Measurements from ENCODE around the gene TWF1.
"Not testable (repeated sequence)": the region's sequence is repeated elsewhere in the genome, so short reads cannot be mapped to it uniquely, and the experiment has no call there.

TWF1 gene
- long read RNA-seq, donor 1, transcript TWF1-201 (9 exons, 3,045 nt) = major isoform, 39 of 42 reads
- long read RNA-seq, donor 1, partial matches to known transcripts = 0 of 42 reads
- long read RNA-seq, donor 1, other reads (novel, unspliced or antisense) = 0 of 42 reads
- long read RNA-seq, donor 2, transcript TWF1-201 (9 exons, 3,045 nt) = major isoform, 19 of 39 reads
- long read RNA-seq, donor 2, partial matches to known transcripts = 18 of 39 reads
- long read RNA-seq, donor 2, other reads (novel, unspliced or antisense) = 0 of 39 reads
- long read RNA-seq, donor 3, transcript TWF1-201 (9 exons, 3,045 nt) = major isoform, 11 of 11 reads
- long read RNA-seq, donor 3, partial matches to known transcripts = 0 of 11 reads
- long read RNA-seq, donor 3, other reads (novel, unspliced or antisense) = 0 of 11 reads
- long read RNA-seq, donor 4, transcript TWF1-201 (9 exons, 3,045 nt) = major isoform, 25 of 26 reads
- long read RNA-seq, donor 4, partial matches to known transcripts = 0 of 26 reads
- long read RNA-seq, donor 4, other reads (novel, unspliced or antisense) = 0 of 26 reads
- long read RNA-seq, donor 5, transcript TWF1-201 (9 exons, 3,045 nt) = major isoform, 26 of 26 reads
- long read RNA-seq, donor 5, partial matches to known transcripts = 0 of 26 reads
- long read RNA-seq, donor 5, other reads (novel, unspliced or antisense) = 0 of 26 reads
- long read RNA-seq, donor 6, transcript TWF1-201 (9 exons, 3,045 nt) = major isoform, 15 of 17 reads
- long read RNA-seq, donor 6, partial matches to known transcripts = 0 of 17 reads
- long read RNA-seq, donor 6, other reads (novel, unspliced or antisense) = 0 of 17 reads
- long read RNA-seq, donor 7, transcript TWF1-201 (9 exons, 3,045 nt) = major isoform, 34 of 37 reads
- long read RNA-seq, donor 7, partial matches to known transcripts = 0 of 37 reads
- long read RNA-seq, donor 7, other reads (novel, unspliced or antisense) = 0 of 37 reads
- long read RNA-seq, donor 8, transcript TWF1-201 (9 exons, 3,045 nt) = major isoform, 36 of 40 reads
- long read RNA-seq, donor 8, partial matches to known transcripts = 0 of 40 reads
- long read RNA-seq, donor 8, other reads (novel, unspliced or antisense) = 0 of 40 reads

DNA sequence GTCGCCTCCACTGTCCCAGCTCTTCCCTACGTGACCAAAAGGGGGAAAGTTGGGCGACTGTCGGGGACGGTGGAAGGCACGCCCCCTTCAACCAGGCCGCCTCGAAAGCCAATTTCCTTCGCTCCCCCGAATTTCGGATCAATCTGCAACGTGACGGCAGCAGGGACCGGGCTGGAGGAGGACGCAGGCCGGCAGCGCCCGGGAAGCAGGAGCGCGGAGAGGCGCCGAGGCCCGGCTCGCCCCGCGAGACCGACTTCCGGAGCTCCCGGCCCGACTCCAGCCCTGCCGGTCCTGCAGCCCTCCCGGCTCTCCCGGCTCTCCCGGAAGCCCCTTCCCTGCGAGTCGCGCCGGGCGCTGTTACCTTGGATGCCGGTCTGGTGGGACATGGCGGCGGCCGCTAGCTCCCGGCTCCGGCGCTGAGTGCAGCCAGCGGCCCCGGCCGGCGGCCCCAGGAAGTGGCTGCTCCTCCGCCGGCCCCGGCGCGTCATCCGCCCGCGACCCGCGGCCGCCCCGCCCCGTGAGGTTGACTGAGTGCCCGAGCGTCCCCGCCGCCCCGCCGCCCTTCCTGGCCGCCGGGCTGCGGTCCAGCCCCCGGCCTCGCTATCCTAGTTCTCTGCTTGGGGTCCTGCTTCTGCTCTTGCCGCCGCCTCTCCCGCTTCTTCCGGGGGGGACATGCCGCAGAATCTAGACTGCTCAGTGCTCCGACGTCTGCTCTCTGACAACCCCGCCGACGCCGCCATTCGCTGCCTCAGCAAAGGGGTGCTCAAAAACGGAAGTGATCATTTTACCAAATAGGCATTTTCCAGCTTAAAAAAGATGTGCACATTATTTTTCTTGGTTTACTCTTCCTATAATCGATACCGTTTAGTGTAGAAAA lies at the start of gene TWF1:
TSS of gene TWF1 (minus strand) at position 458 of the 877 bp plus-strand sequence. CDS start at position 386, 72 bp downstream.
- DNase-seq = peak; percentile 97

GRCh38 chr12:43852744-43853143 lies 46.6 kb upstream of the TWF1 start:
- DNase-seq = no peak

GRCh38 chr12:43848786-43849185 lies 42.7 kb upstream of the TWF1 start:
- DNase-seq = no peak

DNA sequence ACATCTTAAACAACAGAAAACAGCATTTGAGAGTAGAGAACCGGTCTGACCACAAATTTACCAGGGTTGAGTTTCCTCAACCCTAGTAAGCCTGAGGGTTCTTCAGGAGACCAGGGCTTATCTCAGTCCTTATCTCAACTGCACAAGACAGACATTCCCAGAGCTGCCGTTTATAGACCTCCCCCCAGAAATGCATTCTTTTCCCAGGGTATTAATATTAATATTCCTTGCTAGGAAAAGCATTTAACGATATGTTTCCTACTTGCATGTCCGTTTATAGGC lies 42.0 kb upstream of the TWF1 start:
- no peak for DNase-seq

DNA sequence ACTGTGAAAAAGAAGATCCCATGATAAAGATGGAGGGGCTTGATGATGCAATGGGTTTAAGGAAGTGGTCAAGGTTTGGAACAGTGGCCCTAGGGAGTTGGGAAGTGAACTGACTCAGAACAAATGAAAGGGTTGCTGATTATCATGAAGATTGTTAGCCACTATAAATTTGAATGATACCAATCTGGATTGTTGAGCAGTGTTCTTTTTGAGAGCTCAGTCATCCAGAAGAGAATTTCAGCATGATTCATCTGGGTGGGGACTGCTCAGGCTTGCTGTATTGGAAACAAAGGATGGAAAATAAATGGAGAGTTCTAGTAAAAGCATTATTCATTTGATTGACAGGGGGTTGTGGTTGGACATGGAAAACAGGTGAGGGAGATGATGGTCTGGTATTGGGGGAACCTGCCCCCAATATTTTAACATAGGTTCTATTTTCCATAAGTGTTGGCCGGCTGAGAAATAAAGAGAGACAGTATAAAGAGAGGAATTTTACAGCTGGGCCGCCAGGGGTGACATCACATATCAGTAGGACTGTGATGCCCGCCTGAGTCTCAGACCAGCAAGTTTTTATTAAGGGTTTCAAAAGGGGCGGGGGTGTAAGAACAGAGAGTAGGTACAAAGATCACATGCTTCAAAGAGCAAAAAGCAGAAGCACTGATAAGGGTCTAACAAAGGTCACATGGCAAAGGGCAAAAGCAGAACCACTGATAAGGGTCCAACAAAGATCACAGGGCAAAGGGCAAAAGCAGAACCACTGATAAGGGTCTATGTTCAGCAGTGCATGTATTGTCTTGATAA lies 41.5 kb upstream of the TWF1 start:
- not testable (repeated sequence) for DNase-seq

- DNase-seq = no peak
These were observed 36.1 kb upstream of the TWF1 start for GRCh38 chr12:43842259-43842658.

DNA sequence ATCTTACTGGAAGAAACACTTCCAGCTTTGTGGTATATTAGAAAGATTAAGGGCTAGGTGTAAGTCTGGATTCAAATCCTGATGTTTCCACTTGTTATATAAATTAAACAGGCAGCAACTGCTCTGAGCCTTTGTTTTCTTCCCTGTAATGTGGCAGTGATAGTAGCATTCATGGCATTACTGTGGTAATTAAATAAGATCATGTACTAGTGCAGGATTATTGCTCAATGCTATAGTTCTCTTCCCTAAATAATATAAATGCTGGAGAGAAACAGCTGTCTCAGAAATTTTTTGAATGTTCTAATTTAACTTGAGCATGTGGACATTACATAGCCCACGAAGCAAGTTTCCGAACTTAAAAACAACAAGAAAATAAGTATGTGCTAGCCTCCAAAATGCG lies 35.1 kb upstream of the TWF1 start:
- DNase-seq = no peak

DNA sequence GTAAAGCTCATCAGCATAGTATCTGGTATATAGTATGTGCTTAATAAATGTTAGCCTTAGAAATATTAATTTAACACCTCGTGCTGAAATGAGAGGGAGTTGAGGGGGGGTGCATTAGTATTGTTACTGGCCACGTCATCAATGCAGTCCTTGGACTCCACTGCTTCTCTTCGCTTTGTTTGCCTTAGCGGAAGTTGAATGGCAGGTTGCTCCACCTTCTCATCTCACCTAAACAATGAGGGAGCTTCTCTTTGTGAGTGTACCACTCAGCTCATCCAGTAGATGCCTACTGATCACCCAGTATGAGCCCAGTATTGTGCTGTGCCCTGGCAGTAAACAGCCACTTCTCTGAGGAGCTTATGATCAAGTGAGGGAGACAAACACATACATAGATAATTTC lies 34.2 kb upstream of the TWF1 start:
- no peak for DNase-seq

GRCh38 chr12:43836475-43836989 lies 30.4 kb upstream of the TWF1 start:
- DNase-seq = no peak

DNA sequence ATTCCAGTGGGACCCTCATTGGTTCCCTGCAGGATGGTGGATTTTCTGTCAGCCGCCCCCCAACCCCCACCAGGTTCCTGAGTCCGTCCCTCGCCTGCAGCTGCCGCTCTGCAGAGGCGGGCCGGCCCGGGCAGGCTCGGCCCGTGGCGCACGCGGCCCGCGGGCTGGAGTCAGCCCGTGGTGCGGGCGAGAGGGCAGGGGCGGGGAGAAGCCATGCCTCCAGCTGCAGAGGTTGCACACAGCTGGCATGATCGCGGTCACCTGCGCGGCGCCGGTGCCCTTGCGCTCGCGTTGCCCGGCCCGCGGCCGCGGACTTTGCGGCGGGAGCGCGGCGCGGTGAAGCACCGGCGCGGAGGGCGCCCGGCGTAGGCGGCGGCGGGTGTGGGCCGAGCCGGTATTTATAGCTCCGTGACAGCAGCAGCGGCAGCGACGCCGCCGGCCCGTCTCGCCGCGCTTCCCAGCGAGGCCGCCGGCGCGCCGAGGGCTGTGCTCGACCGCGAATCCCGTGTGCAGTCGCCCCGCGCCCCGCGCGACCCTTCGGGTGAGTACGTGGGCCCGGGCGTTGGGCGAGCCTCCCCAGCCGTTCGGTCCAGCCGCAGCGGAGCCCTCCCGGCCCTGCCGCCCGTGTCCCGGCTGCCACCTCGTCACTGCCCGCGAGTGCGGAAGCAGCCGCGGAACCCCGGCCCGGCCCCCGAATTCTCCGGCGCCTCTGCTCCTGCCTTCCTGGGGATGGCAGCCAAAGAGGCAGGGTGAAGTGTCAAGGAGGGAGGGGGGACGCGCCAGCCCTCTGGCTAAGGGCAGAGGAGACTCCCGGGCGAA lies 29.7 kb upstream of the TWF1 start, which contains the start of gene TMEM117:
TSS of gene TMEM117 (plus strand) at position 426 of the 819 bp plus-strand sequence.
- peak; percentile 98 for DNase-seq

- DNase-seq = no peak
These were observed 29.1 kb upstream of the TWF1 start for GRCh38 chr12:43835264-43835655.

- no peak for DNase-seq
These were observed 26.5 kb upstream of the TWF1 start for GRCh38 chr12:43832463-43833168.

DNA sequence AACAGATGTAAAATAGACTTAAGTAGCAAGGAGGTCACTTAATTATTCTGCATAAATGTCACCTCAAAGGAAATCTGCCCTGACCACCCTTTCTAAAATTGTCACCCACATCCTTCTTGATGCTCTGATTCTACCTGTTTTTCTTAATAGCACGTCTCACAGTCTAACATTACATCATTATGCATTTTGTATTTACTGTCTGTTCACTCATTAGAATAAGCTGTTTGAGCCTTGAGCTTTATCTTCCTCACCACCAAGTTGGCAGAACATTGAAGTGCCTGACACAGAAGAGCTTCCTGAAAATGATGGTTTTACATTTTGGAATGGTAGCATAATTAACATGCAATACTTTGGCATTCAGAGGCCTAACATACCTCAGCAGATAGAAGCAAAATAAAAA lies 21.0 kb upstream of the TWF1 start:
- no peak for DNase-seq

GRCh38 chr12:43826681-43827080 lies 20.6 kb upstream of the TWF1 start:
- DNase-seq = no peak

GRCh38 chr12:43824207-43824775 lies 18.2 kb upstream of the TWF1 start:
- no peak for DNase-seq

- no peak for DNase-seq
These were observed 10.1 kb upstream of the TWF1 start for GRCh38 chr12:43816168-43816567.

- no peak for DNase-seq
These were observed 9.3 kb upstream of the TWF1 start for GRCh38 chr12:43815416-43815815.

GRCh38 chr12:43812926-43813325 lies 6.8 kb upstream of the TWF1 start:
- no peak for DNase-seq

GRCh38 chr12:43812057-43812456 lies 5.9 kb upstream of the TWF1 start:
- DNase-seq = no peak

Measured in right kidney (tissue), 9 donors.